ENCODE data around the gene LYPD6. TPM values are rescaled to one million over a fixed set of nuclear protein-coding genes. Genes with fewer than 3 reads are reported as not detected.

The LYPD6 gene
- total RNA-seq, 4 donors from 2014 or later, result 0.45 to 1.9 (median 0.93) TPM; not detected in 1

DNA sequence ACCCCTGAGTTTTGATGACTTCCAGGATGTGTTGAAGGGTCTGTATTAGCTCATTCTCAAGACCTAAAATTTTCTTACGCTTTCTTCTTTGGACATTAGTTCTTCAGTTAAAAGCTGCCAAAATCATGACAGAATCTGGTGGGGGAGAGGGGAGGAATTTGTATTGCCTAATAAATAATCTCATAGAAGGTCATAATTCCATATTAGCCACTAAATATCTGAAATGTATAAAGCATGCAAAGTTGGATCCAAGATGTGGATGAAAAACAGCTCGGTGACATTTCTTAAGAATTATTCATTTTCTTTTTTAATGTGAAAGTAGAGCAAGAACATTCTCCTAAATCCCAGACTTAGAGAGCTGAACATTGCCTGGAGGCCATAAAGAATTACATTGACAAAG lies 137.0 kb downstream of the LYPD6 start:
- no peaks in the 10 kb centered on the region for H3K9me3 ChIP-seq
- no peak for TF ChIP-seq POLR2A (IDR thresholded peaks at IDR 0.05)
- no peak for TF ChIP-seq EP300 (IDR thresholded peaks at IDR 0.05)
- TF ChIP-seq POLR2AphosphoS5 (IDR thresholded peaks at IDR 0.05), result no peak
- TF ChIP-seq, protein P1, sequence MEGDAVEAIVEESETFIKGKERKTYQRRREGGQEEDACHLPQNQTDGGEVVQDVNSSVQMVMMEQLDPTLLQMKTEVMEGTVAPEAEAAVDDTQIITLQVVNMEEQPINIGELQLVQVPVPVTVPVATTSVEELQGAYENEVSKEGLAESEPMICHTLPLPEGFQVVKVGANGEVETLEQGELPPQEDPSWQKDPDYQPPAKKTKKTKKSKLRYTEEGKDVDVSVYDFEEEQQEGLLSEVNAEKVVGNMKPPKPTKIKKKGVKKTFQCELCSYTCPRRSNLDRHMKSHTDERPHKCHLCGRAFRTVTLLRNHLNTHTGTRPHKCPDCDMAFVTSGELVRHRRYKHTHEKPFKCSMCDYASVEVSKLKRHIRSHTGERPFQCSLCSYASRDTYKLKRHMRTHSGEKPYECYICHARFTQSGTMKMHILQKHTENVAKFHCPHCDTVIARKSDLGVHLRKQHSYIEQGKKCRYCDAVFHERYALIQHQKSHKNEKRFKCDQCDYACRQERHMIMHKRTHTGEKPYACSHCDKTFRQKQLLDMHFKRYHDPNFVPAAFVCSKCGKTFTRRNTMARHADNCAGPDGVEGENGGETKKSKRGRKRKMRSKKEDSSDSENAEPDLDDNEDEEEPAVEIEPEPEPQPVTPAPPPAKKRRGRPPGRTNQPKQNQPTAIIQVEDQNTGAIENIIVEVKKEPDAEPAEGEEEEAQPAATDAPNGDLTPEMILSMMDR (IDR thresholded peaks at IDR 0.05), result no peak
- H3K36me3 ChIP-seq, result no peaks in the 10 kb centered on the region
- H3K4me1 ChIP-seq, result no peaks in the 10 kb centered on the region
- no peak for DNase-seq (ENCODE audit: low spot score in 2 of 2)
- H3K4me3 ChIP-seq, result no peak overlapping the region
- WGBS, result 56% methylated on average over 2 of the region's 2 CpGs
- H3K27me3 ChIP-seq, result no peaks in the 10 kb centered on the region
- no peak overlapping the region for H3K27ac ChIP-seq

DNA sequence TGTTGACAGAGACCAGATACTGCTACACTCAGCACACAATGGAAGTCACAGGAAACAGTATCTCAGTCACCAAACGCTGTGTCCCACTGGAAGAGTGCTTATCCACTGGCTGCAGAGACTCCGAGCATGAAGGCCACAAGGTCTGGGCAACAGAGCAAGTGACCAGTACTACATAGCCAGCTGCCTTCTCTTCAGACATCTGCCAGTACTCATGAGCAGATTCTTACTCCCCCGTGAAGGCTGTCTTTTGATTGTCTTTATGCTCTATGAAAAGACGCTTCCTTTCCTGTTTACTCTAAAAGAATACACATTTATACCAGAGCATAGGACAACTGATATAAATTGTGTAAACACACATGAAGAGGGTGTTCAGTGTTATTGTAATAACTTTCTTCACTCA lies 138.2 kb downstream of the LYPD6 start:
- WGBS, result 85% methylated on average over 4 of the region's 4 CpGs
- no peak overlapping the region for H3K4me3 ChIP-seq
- H3K27me3 ChIP-seq, result no peaks in the 10 kb centered on the region
- TF ChIP-seq EP300 (IDR thresholded peaks at IDR 0.05) (no peak), POLR2AphosphoS5 (IDR thresholded peaks at IDR 0.05) (no peak), POLR2A (IDR thresholded peaks at IDR 0.05) (no peak)
- TF ChIP-seq, protein P1 (IDR thresholded peaks at IDR 0.05), result no peak
- DNase-seq (ENCODE audit: low spot score in 2 of 2), result no peak
- H3K27ac ChIP-seq, result no peak overlapping the region
- H3K36me3 ChIP-seq, result no peaks in the 10 kb centered on the region
- no peaks in the 10 kb centered on the region for H3K4me1 ChIP-seq
- no peaks in the 10 kb centered on the region for H3K9me3 ChIP-seq

DNA sequence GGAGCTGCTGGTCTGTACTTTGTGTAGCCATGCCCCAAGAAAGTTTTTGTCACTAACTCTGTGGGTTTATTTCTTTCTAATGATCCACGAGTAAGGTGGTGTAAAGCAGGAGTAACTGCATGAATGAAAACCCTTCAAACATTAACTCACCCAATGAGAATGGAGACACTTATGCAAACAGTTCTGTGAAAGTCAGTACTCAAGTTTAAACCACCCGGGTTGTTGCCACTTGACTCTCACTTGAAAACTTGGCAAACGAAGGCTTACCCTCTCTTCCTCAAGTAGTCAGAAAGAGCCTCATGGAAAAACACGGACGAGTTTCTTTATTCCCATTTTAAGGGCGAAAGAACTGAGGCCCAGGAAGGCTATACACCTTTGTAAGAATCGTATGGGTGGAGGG lies 139.7 kb downstream of the LYPD6 start:
- Histone ChIP-seq H3K4me3 (no peak overlapping the region), H3K36me3 (no peaks in the 10 kb centered on the region), H3K27me3 (no peaks in the 10 kb centered on the region), H3K4me1 (no peaks in the 10 kb centered on the region), H3K27ac (no peak overlapping the region), H3K9me3 (no peaks in the 10 kb centered on the region)
- TF ChIP-seq POLR2AphosphoS5 (IDR thresholded peaks at IDR 0.05) (no peak), POLR2A (IDR thresholded peaks at IDR 0.05) (no peak), EP300 (IDR thresholded peaks at IDR 0.05) (no peak)
- TF ChIP-seq, protein P1 (IDR thresholded peaks at IDR 0.05), result no peak
- WGBS, result 92% methylated on average over 7 of the region's 7 CpGs
- DNase-seq (ENCODE audit: low spot score in 2 of 2), result no peak

DNA sequence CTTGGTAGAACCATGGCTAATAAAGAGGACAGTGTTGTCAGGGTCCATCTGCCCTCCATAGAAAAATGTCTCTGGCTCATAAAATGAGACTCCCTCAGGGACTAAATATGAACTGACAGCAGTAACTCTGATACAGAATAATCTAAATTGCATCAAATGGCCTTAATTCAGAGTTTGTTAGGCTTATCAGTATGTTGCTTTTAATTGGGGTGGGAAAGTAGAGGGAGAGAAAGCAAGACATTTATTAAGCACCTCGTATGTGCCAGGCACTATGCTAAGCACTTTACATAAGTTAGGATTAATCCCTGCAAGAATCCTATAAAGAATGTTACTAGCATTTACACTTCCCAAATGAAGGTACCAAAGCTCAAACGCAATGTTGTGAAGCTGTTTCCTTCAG lies 142.0 kb downstream of the LYPD6 start:
- Histone ChIP-seq H3K36me3 (no peaks in the 10 kb centered on the region), H3K27ac (no peak overlapping the region), H3K4me3 (no peak overlapping the region), H3K27me3 (no peaks in the 10 kb centered on the region), H3K4me1 (no peaks in the 10 kb centered on the region), H3K9me3 (no peaks in the 10 kb centered on the region)
- TF ChIP-seq POLR2A (IDR thresholded peaks at IDR 0.05) (no peak), EP300 (IDR thresholded peaks at IDR 0.05) (no peak), POLR2AphosphoS5 (IDR thresholded peaks at IDR 0.05) (no peak)
- TF ChIP-seq, protein P1 (IDR thresholded peaks at IDR 0.05), result no peak
- DNase-seq (ENCODE audit: low spot score in 2 of 2), result no peak
- 82% methylated on average over 2 of the region's 2 CpGs for WGBS

DNA sequence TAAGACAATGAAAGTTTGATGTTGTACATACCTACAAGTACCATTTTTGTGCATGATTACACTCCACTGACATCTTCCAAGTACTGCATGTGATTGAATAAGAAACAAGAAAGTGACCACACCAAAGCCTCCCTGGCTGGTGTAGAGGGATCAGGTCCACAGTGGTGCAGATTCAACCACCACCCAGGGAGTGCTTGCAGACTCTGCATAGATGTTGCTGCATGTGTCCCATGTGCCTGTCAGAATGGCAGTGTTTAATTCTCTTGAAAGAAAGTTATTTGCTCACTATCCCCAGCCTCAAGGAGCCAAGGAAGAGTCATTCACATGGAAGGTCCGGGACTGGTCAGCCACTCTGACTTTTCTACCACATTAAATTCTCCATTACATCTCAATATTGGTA lies 142.7 kb downstream of the LYPD6 start:
- no peak overlapping the region for H3K27ac ChIP-seq
- H3K4me1 ChIP-seq, result no peaks in the 10 kb centered on the region
- TF ChIP-seq, protein P1 (IDR thresholded peaks at IDR 0.05), result no peak
- TF ChIP-seq EP300 (IDR thresholded peaks at IDR 0.05), result no peak
- no peaks in the 10 kb centered on the region for H3K36me3 ChIP-seq
- WGBS, result 81% methylated on average over 1 of the region's 1 CpG
- DNase-seq (ENCODE audit: low spot score in 2 of 2), result no peak
- H3K27me3 ChIP-seq, result no peaks in the 10 kb centered on the region
- no peaks in the 10 kb centered on the region for H3K9me3 ChIP-seq
- no peak overlapping the region for H3K4me3 ChIP-seq
